ENCODE measurements around the gene SMLR1. TPM values are rescaled to one million over a fixed set of nuclear protein-coding genes. Genes with fewer than 3 reads are reported as not detected.

Gene SMLR1
- total and polyA plus RNA-seq, 9 of the 15 experiments (the other 6 are each of a cell fraction or from before 2014, with no cell fraction given), result not detected

DNA sequence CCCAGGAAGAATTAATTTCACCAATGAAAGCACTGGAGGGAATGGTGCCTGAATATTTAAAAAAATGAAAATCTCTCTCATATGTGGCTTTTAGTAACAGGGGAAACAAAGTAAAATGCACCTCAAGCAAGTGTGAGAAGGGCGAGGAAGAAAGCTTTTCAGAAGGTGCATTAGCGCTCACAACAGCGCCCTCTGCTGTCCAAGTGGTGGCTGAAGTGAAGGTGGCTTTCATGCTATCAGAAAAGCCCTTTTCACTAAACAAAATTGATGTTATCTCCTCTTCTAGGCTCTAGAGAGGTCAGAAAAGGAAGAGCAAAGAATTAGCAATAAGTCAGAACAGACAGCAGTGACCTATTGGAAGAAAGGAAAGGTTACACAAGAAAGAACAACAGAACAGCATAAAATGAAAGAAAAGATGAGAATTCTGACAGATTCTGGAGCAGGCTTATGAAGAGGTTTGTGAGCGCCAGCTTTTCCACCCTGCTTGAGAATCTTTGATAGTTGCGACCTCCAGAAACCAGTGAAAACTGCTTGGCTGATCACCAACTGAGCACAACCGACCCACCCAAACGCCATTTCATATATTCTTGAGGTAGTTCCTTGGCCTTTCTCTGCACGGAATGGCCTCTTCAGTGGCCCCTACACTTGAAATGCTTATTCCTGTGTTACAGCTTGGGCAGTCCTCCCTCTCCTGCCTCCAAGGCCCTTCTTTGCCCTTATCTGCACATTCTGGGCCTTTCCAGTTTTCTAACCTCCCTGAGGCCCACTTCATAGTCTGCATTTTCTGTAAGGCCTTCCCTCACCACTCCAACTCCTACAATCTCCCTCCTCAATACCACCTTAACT, 45.3 kb downstream of the SMLR1 start (continued):
- TF ChIP-seq, protein P1, sequence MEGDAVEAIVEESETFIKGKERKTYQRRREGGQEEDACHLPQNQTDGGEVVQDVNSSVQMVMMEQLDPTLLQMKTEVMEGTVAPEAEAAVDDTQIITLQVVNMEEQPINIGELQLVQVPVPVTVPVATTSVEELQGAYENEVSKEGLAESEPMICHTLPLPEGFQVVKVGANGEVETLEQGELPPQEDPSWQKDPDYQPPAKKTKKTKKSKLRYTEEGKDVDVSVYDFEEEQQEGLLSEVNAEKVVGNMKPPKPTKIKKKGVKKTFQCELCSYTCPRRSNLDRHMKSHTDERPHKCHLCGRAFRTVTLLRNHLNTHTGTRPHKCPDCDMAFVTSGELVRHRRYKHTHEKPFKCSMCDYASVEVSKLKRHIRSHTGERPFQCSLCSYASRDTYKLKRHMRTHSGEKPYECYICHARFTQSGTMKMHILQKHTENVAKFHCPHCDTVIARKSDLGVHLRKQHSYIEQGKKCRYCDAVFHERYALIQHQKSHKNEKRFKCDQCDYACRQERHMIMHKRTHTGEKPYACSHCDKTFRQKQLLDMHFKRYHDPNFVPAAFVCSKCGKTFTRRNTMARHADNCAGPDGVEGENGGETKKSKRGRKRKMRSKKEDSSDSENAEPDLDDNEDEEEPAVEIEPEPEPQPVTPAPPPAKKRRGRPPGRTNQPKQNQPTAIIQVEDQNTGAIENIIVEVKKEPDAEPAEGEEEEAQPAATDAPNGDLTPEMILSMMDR (IDR thresholded peaks at IDR 0.05 in 2 of 3, conservative IDR thresholded peaks at IDR 0.05 in 1 of 3; ENCODE audit: insufficient read depth in 2 of 3, low read depth in 1 of 3, low read length in 3 of 3), result peak; percentile 65 to 79 (median 78)
- TF ChIP-seq PTBP1 (IDR thresholded peaks at IDR 0.05; ENCODE audit: low read depth, low read length) (no peak), HNRNPL (IDR thresholded peaks at IDR 0.05; ENCODE audit: low read depth, low read length) (no peak), RAD21 (CRISPR knock-in tag; conservative IDR thresholded peaks at IDR 0.05 in 1 of 2, IDR thresholded peaks at IDR 0.05 in 1 of 2) (peak; percentile 42 to 62; a peak in 3 of 4 replicates), ETV5 (CRISPR knock-in tag; IDR thresholded peaks at IDR 0.05; ENCODE audit: low read depth) (no peak), CBX3 (IDR thresholded peaks at IDR 0.05; ENCODE audit: borderline replicate concordance in 1 of 2, low read length in 2 of 2) (no peak), MTA1 (IDR thresholded peaks at IDR 0.05; ENCODE audit: borderline replicate concordance) (no peak), RBM25 (IDR thresholded peaks at IDR 0.05; ENCODE audit: low read depth, low read length, severe bottlenecking) (no peak), SMC3 (conservative IDR thresholded peaks at IDR 0.05; ENCODE audit: insufficient read depth, low read depth, low read length) (peak; percentile 53; the same call in 1 of the 2 replicates)
- TF ChIP-seq, protein P2, sequence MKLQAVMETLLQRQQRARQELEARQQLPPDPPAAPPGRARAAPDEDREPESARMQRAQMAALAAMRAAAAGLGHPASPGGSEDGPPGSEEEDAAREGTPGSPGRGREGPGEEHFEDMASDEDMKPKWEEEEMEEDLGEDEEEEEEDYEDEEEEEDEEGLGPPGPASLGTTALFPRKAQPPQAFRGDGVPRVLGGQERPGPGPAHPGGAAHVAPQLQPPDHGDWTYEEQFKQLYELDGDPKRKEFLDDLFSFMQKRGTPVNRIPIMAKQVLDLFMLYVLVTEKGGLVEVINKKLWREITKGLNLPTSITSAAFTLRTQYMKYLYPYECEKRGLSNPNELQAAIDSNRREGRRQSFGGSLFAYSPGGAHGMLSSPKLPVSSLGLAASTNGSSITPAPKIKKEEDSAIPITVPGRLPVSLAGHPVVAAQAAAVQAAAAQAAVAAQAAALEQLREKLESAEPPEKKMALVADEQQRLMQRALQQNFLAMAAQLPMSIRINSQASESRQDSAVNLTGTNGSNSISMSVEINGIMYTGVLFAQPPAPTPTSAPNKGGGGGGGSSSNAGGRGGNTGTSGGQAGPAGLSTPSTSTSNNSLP (IDR thresholded peaks at IDR 0.05; ENCODE audit: borderline replicate concordance, low read depth, low read length), result no peak
- TF ChIP-seq, protein P3, sequence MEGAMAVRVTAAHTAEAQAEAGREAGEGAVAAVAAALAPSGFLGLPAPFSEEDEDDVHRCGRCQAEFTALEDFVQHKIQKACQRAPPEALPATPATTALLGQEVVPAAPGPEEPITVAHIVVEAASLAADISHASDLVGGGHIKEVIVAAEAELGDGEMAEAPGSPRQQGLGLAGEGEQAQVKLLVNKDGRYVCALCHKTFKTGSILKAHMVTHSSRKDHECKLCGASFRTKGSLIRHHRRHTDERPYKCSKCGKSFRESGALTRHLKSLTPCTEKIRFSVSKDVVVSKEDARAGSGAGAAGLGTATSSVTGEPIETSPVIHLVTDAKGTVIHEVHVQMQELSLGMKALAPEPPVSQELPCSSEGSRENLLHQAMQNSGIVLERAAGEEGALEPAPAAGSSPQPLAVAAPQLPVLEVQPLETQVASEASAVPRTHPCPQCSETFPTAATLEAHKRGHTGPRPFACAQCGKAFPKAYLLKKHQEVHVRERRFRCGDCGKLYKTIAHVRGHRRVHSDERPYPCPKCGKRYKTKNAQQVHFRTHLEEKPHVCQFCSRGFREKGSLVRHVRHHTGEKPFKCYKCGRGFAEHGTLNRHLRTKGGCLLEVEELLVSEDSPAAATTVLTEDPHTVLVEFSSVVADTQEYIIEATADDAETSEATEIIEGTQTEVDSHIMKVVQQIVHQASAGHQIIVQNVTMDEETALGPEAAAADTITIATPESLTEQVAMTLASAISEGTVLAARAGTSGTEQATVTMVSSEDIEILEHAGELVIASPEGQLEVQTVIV (CRISPR knock-in tag; IDR thresholded peaks at IDR 0.05; ENCODE audit: borderline replicate concordance), result no peak
- TF ChIP-seq, protein P4, sequence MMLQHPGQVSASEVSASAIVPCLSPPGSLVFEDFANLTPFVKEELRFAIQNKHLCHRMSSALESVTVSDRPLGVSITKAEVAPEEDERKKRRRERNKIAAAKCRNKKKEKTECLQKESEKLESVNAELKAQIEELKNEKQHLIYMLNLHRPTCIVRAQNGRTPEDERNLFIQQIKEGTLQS (IDR thresholded peaks at IDR 0.05), result no peak
- TF ChIP-seq, protein P4 (CRISPR knock-in tag; conservative IDR thresholded peaks at IDR 0.05), result no peak

Data from K562 (cell line).